MM.1S (cell line): ENCODE measurements around the gene ZFPL1.

Experiments
- EZH2 ChIP-seq: fragments of 300-600 bp; sonication (generic); optimal IDR thresholded peaks from 2 replicates; pipeline ENCODE3; 2017; ENCODE audit warnings: low read depth, mild to moderate bottlenecking, antibody characterized with exemption, low read length, mixed read lengths
- TF ChIP-seq, protein P1 (sequence below): fragments of 300-600 bp; sonication (generic); IDR thresholded peaks from 2 replicates; pipeline ENCODE4 v1.5.1; 2016; ENCODE audit warnings: antibody characterized with exemption, low read length, mixed read lengths

DNA sequence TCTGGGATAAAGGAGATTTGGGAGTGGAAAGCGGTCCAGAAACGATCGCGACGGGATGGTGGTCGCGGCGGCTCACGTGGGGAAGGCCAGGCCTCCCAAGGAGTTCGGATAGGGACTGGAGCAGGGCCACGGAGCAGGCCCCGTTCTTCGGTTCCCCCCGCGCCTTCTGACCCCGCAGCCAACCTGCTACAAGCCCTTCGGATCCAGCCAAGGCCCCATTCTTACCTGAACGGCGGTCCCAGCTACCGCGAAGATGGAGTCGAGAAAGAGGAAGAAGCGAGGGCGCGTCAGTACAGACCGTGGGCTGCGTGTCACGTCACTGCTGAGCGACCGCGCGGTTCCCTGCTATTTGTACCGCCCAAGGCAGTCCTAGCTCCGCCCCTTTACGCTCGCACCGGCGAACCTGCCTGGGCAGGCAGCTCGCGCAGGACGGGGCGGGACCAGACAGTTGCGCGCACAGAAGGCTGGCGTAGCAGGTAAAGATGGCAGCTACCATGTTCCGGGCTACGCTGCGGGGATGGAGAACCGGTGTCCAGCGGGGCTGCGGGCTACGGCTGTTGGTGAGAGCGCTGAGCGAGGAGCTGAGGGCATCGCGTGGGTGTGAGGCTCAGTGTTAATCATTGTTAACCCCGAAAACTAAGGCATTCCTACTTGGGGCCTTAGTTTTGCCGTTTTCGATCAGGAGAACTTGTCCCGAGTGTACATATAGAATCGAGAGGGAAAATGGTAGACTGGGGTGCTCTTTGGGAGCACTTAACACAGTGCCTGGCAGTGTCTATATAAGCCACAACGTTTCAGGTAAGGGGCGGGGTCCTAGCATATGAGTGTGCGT, 38.1 kb downstream of the ZFPL1 start, which contains the start of the genes FAU and MRPL49:
- TF ChIP-seq, protein P1, sequence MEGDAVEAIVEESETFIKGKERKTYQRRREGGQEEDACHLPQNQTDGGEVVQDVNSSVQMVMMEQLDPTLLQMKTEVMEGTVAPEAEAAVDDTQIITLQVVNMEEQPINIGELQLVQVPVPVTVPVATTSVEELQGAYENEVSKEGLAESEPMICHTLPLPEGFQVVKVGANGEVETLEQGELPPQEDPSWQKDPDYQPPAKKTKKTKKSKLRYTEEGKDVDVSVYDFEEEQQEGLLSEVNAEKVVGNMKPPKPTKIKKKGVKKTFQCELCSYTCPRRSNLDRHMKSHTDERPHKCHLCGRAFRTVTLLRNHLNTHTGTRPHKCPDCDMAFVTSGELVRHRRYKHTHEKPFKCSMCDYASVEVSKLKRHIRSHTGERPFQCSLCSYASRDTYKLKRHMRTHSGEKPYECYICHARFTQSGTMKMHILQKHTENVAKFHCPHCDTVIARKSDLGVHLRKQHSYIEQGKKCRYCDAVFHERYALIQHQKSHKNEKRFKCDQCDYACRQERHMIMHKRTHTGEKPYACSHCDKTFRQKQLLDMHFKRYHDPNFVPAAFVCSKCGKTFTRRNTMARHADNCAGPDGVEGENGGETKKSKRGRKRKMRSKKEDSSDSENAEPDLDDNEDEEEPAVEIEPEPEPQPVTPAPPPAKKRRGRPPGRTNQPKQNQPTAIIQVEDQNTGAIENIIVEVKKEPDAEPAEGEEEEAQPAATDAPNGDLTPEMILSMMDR: no peak
- no peak for TF ChIP-seq EZH2
